GM12878 (cell line): Measurements from ENCODE around the gene FCER2. TPM values are rescaled to one million over a fixed set of nuclear protein-coding genes. Genes with fewer than 3 reads are reported as not detected.

ENCODE experiments used
- ATAC-seq: fragments of 200-7000 bp; cut with Tn5 transposase; 3 replicates; pipeline ENCODE4 v1.9.1; 2020; ENCODE audit warnings: mild to moderate bottlenecking, moderate library complexity
- BruUV-seq: library from RNA; stranded (reverse); fragments of 400-500 nt; replicated peaks from 2 replicates; lab custom pipeline; 2021; lab: Mats Ljungman, UMichigan
- CTCF ChIA-PET: fragments of 300-600 bp; sonication (Branson Sonifier 250); formaldehyde crosslinking; extraction: SDS; loops from one replicate; lab custom pipeline; 2021; ENCODE audit warnings: inconsistent platforms; lab: Yijun Ruan, JAX
- POLR2A ChIA-PET: fragments of 350-600 bp; formaldehyde crosslinking; extraction: SDS; loops from one replicate; lab custom pipeline; 2021; ENCODE audit warnings: inconsistent platforms; lab: Charles Lee
- RAD21 ChIA-PET: fragments of 300-600 bp; sonication (Branson Sonifier 250); formaldehyde crosslinking; loops from one replicate; lab custom pipeline; 2023; ENCODE audit warnings: antibody characterized with exemption; ENCODE audit not compliant: unreplicated experiment; lab: Charles Lee
- SMC1A ChIA-PET: fragments of 300-600 bp; sonication (Branson Sonifier 250); formaldehyde crosslinking; loops from one replicate; lab custom pipeline; 2023; ENCODE audit not compliant: unreplicated experiment, uncharacterized antibody; lab: Charles Lee
- DNase-seq: peaks from one replicate; pipeline ENCODE4 v3.0.0-alpha.2; 2011; ENCODE audit warnings: low read depth, low spot score
- FAIRE-seq: peaks from 3 replicates; lab custom pipeline; 2011; peaks lifted over from hg19 to GRCh38; lab: Jason Lieb, UNC
- H2AFZ ChIP-seq: 2 replicates; pipeline ENCODE4 v1.6.0; 2011; ENCODE audit warnings: low read depth, low read length, control low read depth; ENCODE audit not compliant: control insufficient read depth
- H3K27ac ChIP-seq: 2 replicates; pipeline ENCODE4 v1.5.1; 2011; ENCODE audit warnings: control low read depth; ENCODE audit not compliant: control insufficient read depth, insufficient read depth
- H3K27me3 ChIP-seq, 2 experiments: replicated peaks in 1 of 2; 2 replicates each; pipeline versions ENCODE4 v1.6.0 to v1.6.1; 2011; ENCODE audit warnings: low read length in 1 of 2; ENCODE audit not compliant: control insufficient read depth in 2 of 2, insufficient read depth in 2 of 2
- H3K36me3 ChIP-seq, 2 experiments: 2 replicates each; pipeline ENCODE4 v1.5.1; 2011; ENCODE audit warnings: low read length in 1 of 2; ENCODE audit not compliant: control insufficient read depth in 2 of 2, insufficient read depth in 2 of 2
- H3K4me1 ChIP-seq: 2 replicates; pipeline ENCODE4 v1.6.1; 2011; ENCODE audit warnings: mild to moderate bottlenecking, low read length, moderate library complexity, mixed read lengths; ENCODE audit not compliant: control insufficient read depth, insufficient read depth
- H3K4me2 ChIP-seq: 2 replicates; pipeline ENCODE4 v1.6.0; 2011; ENCODE audit warnings: control low read depth; ENCODE audit not compliant: control insufficient read depth, insufficient read depth
- H3K4me3 ChIP-seq: fragments of 200-600 bp; sonication (generic); 2 replicates; pipeline ENCODE4 v1.5.1; 2016
- H3K79me2 ChIP-seq: 2 replicates; pipeline ENCODE4 v1.6.0; 2011; ENCODE audit warnings: low read length; ENCODE audit not compliant: control insufficient read depth, insufficient read depth
- H3K9ac ChIP-seq: 2 replicates; pipeline ENCODE4 v1.8.0; 2011; ENCODE audit warnings: low read length, control low read depth, mixed read lengths; ENCODE audit not compliant: control insufficient read depth, insufficient read depth
- H3K9me3 ChIP-seq: replicated peaks from 3 replicates; pipeline ENCODE4 v1.5.1; 2011; ENCODE audit warnings: mild to moderate bottlenecking, low read length; ENCODE audit not compliant: control insufficient read depth, insufficient read depth
- H4K20me1 ChIP-seq: 2 replicates; pipeline ENCODE4 v1.6.0; 2011; ENCODE audit not compliant: control insufficient read depth, insufficient read depth
- FOS ChIP-seq: IDR thresholded peaks from 3 replicates; pipeline ENCODE4 v1.6.1; 2011; ENCODE audit warnings: borderline replicate concordance; ENCODE audit not compliant: insufficient read length; ENCODE audit errors: extremely low read depth
- IKZF2 ChIP-seq, 2 experiments: fragments of 450-650 bp; IDR thresholded peaks; 2 replicates each; pipeline ENCODE4 v1.6.1; 2017; ENCODE audit warnings: mild to moderate bottlenecking in 2 of 2, moderate library complexity in 2 of 2
- KDM1A ChIP-seq: fragments of 200-600 bp; sonication (generic); IDR thresholded peaks from 2 replicates; pipeline ENCODE4 v1.6.1; 2016; ENCODE audit warnings: borderline replicate concordance
- KLF5 ChIP-seq: fragments of 450-650 bp; IDR thresholded peaks from 2 replicates; pipeline ENCODE4 v1.6.1; 2014; ENCODE audit warnings: mild to moderate bottlenecking; ENCODE audit not compliant: partially characterized antibody
- MXI1 ChIP-seq: fragments of 150-350 bp; IDR thresholded peaks from 2 replicates; pipeline ENCODE4 v1.6.1; 2011; ENCODE audit warnings: low read depth, mild to moderate bottlenecking, inconsistent platforms, low read length, improper control_type of control experiment
- NFYA ChIP-seq: IDR thresholded peaks from 2 replicates; pipeline ENCODE4 v1.6.1; 2011; ENCODE audit warnings: low read depth, mild to moderate bottlenecking, low read length, improper control_type of control experiment, borderline replicate concordance
- PAX5 ChIP-seq: IDR thresholded peaks from 2 replicates; pipeline ENCODE4 v1.6.1; 2011; ENCODE audit warnings: low read depth, low read length, borderline replicate concordance
- RUNX3 ChIP-seq: IDR thresholded peaks from 2 replicates; pipeline ENCODE4 v1.6.1; 2012; ENCODE audit warnings: low read length, inconsistent platforms
- SIN3A ChIP-seq: IDR thresholded peaks from 2 replicates; pipeline ENCODE4 v1.6.1; 2012; ENCODE audit warnings: low read depth, low read length, improper control_type of control experiment
- SMARCA5 ChIP-seq: fragments of 450-650 bp; IDR thresholded peaks from 2 replicates; pipeline ENCODE4 v1.6.1; 2017; ENCODE audit warnings: mild to moderate bottlenecking
- SP1 ChIP-seq: IDR thresholded peaks from one replicate; pipeline ENCODE4 v1.6.1; 2011; ENCODE audit warnings: low read depth, low read length
- SUZ12 ChIP-seq: fragments of 200-600 bp; sonication (generic); IDR thresholded peaks from one replicate; pipeline ENCODE4 v1.6.1; 2018; ENCODE audit warnings: antibody characterized with exemption, mild to moderate bottlenecking; ENCODE audit not compliant: unreplicated experiment
- ZNF217 ChIP-seq: fragments of 450-650 bp; IDR thresholded peaks from 2 replicates; pipeline ENCODE4 v1.6.1; 2017; ENCODE audit warnings: antibody characterized with exemption, mild to moderate bottlenecking
- WGBS: methylation state at CpG from one replicate; pipeline ENCODE4 v1.1.6; 2016; ENCODE audit warnings: low lambda C conversion rate; ENCODE audit not compliant: insufficient replicate concordance, insufficient coverage; ENCODE audit errors: missing lambda C conversion rate; 5-methylcytosine and 5-hydroxymethylcytosine counted together
- in situ Hi-C: fragments of 300-500 bp; cut with MboI; formaldehyde crosslinking; loops from 9 replicates; pipeline ENCODE4 v1.14.3; 2018; ENCODE audit warnings: mixed read lengths
- intact Hi-C: fragments of 100-400 bp; cut with micrococcal nuclease; formaldehyde crosslinking; loops from one replicate; pipeline ENCODE4 v1.14.2; 2022; ENCODE audit not compliant: unreplicated experiment
- polyA plus RNA-seq, 11 experiments: library from polyadenylated mRNA; depleted of rRNA in 4 of 11; unstranded in 6 of 11; stranded (reverse) in 5 of 11; fragments of >200 nt; fragmentation: Nextera tagmentation in 4 of 11; fragmentation: Illumina TruSeq in 1 of 11; extraction: Ambion mirVana in 4 of 11; extraction: Trizol in 1 of 11; gene quantifications; 1 replicate in 1 of 11; 2 replicates in 10 of 11; pipeline versions ENCODE4 v1.2.1 to v1.2.3, GENCODE V29; 2011 to 2016; ENCODE audit warnings: inconsistent platforms in 2 of 11, missing spikeins in 2 of 11, low read depth in 1 of 11
- total RNA-seq, 4 experiments: library from RNA; depleted of rRNA in 3 of 4; stranded (reverse); fragments of >200 nt in 3 of 4; fragmentation: Illumina TruSeq in 1 of 4; extraction: Trizol in 1 of 4; gene quantifications; 2 replicates each; pipeline versions ENCODE4 v1.2.1 to v1.2.3, GENCODE V29; 2013 to 2021

FCER2 gene
- total and polyA plus RNA-seq, 10 of the 15 experiments (the other 5 are each of a cell fraction or from before 2014, with no cell fraction given): 44.0 to 424 (median 241) TPM

DNA sequence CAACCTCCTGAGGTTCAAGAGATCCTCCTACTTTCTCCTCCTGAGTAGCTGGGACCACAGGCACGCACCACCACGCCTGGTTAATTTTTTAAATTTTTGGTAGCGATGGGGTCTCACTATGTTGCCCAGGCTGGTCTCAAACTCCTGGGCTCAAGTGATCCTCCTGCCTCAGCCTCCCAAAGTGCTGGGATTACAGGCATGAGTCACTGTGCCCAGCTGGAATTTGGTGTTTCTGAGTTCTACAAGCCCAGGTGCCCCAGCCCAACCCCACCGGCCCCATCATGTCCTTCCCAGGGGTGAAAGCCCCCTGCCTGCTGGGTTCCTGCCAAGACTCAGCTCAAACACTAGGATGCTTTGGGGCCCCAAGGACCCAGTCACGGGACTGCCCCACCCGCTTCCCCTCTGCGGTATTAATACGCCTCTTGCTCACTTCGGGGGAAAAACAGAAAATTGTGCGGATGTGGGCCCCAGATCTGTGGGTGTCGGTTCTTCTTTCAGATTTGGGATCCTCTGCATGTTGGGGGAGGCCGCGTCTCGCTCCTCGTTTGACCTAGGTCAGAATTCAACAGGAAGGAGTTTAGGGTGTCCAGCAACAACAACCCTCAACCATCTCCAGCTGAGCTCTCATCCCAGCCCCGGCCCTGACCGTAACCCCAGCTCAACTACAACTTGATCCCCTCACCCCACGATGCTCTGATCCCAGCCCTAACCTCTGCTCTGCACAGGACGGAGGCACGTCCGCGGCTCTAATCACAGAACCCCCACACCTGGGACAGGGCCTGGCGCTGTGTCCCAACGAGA, 3.7 kb upstream of the FCER2 start (continued):
- TF ChIP-seq SUZ12: no peak
- TF ChIP-seq RUNX3: peak; percentile 98
- TF ChIP-seq NFYA: no peak
- TF ChIP-seq IKZF2 (IDR thresholded peaks at IDR 0.05): peak; percentile 98
- TF ChIP-seq KLF5: peak; percentile 33
- TF ChIP-seq SIN3A: no peak

DNA sequence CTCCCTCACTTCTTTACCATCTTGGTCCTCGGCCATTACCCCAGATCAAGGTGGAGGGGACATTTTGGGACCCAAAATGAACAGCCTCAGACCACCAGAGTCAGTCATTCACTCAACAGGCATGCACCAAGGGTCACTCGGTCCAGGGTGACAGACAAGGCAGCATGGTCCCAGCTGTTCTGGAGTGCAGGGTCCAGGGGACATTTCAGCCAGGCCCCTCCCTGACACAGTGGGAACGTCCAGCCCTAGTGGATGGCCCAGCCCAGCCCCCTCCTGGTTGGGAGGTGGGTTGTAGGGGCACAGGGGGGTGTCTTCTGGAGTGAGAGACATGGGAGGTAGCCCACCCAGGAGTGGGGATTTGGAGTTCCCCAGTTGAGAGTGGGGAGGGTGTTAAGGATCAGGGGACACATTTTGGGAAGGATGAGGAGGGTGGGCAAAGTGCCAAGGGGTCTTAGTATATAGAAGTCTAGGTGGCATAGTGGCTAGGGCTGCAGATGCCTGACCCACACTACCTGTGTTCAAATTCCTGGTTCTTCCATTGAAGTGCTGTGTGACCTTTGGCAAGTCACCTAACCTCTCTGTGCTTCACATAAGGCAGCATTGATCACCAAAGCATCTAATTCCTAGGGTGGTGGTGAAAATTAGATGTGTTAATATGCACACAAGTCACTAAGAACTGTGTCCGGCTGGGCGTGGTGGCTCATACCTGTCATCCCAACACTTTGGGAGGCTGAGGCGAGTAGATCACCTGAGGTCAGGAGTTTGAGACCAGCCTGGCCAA, 2.5 kb upstream of the FCER2 start:
- POLR2A ChIA-PET: no interaction called here
- Histone ChIP-seq H2AFZ (no peak overlapping the region), H3K9ac (no peak overlapping the region), H4K20me1 (no peaks in the 10 kb centered on the region), H3K9me3 (no peaks in the 10 kb centered on the region; the same call in 2 of the 3 replicates), H3K4me2 (no peak overlapping the region; the same call in 1 of the 2 replicates), H3K27me3 (no peaks in the 10 kb centered on the region), H3K4me3 (no peak overlapping the region), H3K4me1 (peaks cover 78% of the 10 kb centered on the region), H3K27ac (peak overlapping the region; percentile 99), H3K79me2 (peaks cover 21% of the 10 kb centered on the region), H3K36me3 (no peaks in the 10 kb centered on the region)
- no peak for FAIRE-seq
- in situ Hi-C loops (loop anchor here (10.0 kb wide), 2 partner anchors 520 to 1180 kb away; no protein-coding TSS in a partner anchor), intact Hi-C loops (loop anchor here (5.0 to 10.0 kb wide), 2 partner anchors 103 to 490 kb away; no protein-coding TSS in a partner anchor)
- WGBS: 89% methylated on average over 6 of the region's 6 CpGs
- TF ChIP-seq PAX5: no peak
- no peak for TF ChIP-seq FOS
- no peak for TF ChIP-seq SP1
- peak; percentile 35; the same call in 1 of the 2 replicates for TF ChIP-seq KDM1A
- TF ChIP-seq MXI1: no peak
- peak; percentile 66 for TF ChIP-seq ZNF217
- TF ChIP-seq SMARCA5: peak; percentile 90
- no peak for DNase-seq
- ATAC-seq: no peak
- SMC1A ChIA-PET: interaction anchor here (1.1 kb wide), 1 partner anchor 95 kb away, joined by 3 read pairs; no protein-coding TSS in a partner anchor
- RAD21 ChIA-PET: interaction anchor here (2.4 kb wide), 1 partner anchor 18 kb away, joined by 7 read pairs; no protein-coding TSS in a partner anchor
- CTCF ChIA-PET: interaction anchor here (0.7 to 1.2 kb wide), 2 partner anchors 16 to 94 kb away, joined by 3 read pairs; no protein-coding TSS in a partner anchor
- BruUV-seq: no TSS peak
